SU-DHL-6 (cell line): ENCODE data around the gene EEF1A2.

Experiments used
- H2AFZ ChIP-seq: fragments of 200-600 bp; sonication (generic); 2 replicates; pipeline ENCODE4 v1.6.1; 2014; ENCODE audit warnings: low read depth, mild to moderate bottlenecking, moderate library complexity, mixed read lengths, antibody characterized with exemption, low read length; ENCODE audit not compliant: severe bottlenecking
- H3F3A ChIP-seq: fragments of 200-600 bp; shearing (Covaris generic); 2 replicates; pipeline ENCODE4 v1.6.0; 2016; ENCODE audit warnings: antibody characterized with exemption, mild to moderate bottlenecking; ENCODE audit not compliant: insufficient read depth
- H3K27ac ChIP-seq: fragments of 200-600 bp; sonication (generic); 2 replicates; pipeline ENCODE4 v1.5.1; 2016; ENCODE audit warnings: low read depth, mild to moderate bottlenecking, low read length, moderate library complexity, mixed read lengths
- H3K27me3 ChIP-seq: fragments of 200-600 bp; sonication (generic), shearing (Covaris generic); 2 replicates; pipeline ENCODE4 v1.6.0; 2014; ENCODE audit warnings: mild to moderate bottlenecking, low read length
- H3K36me3 ChIP-seq: fragments of 200-600 bp; sonication (generic); 2 replicates; pipeline ENCODE4 v1.6.1; 2014; ENCODE audit warnings: mild to moderate bottlenecking, low read length, mixed read lengths
- H3K4me2 ChIP-seq: fragments of 300-600, 200-600 bp; shearing (Covaris generic), sonication (generic); 2 replicates; pipeline ENCODE4 v1.6.0; 2014; ENCODE audit warnings: low read length, low read depth, mild to moderate bottlenecking; ENCODE audit not compliant: poor library complexity, severe bottlenecking
- H3K4me3 ChIP-seq: fragments of 200-600 bp; sonication (generic); 2 replicates; pipeline ENCODE4 v1.5.1; 2014; ENCODE audit warnings: antibody characterized with exemption, low read length, mild to moderate bottlenecking, mixed read lengths; ENCODE audit not compliant: insufficient read depth, poor library complexity, severe bottlenecking
- H3K79me2 ChIP-seq: fragments of 200-600 bp; sonication (generic); 2 replicates; pipeline ENCODE4 v1.6.1; 2014; ENCODE audit warnings: mild to moderate bottlenecking, low read length, moderate library complexity; ENCODE audit not compliant: insufficient read depth
- H3K9ac ChIP-seq: fragments of 200-600 bp; sonication (generic); 2 replicates; pipeline ENCODE4 v1.7.0; 2014; ENCODE audit warnings: mild to moderate bottlenecking, low read length
- H3K9me2 ChIP-seq: fragments of 200-600 bp; sonication (generic); replicated peaks from 2 replicates; pipeline ENCODE4 v1.6.1; 2014; ENCODE audit warnings: low read length; ENCODE audit not compliant: insufficient read depth
- H3K9me3 ChIP-seq: fragments of 200-600 bp; sonication (generic); 2 replicates; pipeline ENCODE4 v1.6.1; 2014; ENCODE audit warnings: low read length, mixed read lengths; ENCODE audit not compliant: insufficient read depth
- H4K20me1 ChIP-seq: fragments of 200-600 bp; sonication (generic); 2 replicates; pipeline ENCODE4 v1.6.1; 2014; ENCODE audit warnings: low read depth, mild to moderate bottlenecking, antibody characterized with exemption, low read length, moderate library complexity, mixed read lengths
- EZH2phosphoT487 ChIP-seq: fragments of 200-600 bp; sonication (generic), shearing (Covaris generic); conservative IDR thresholded peaks from 2 replicates; pipeline ENCODE4 v1.6.1; 2018; ENCODE audit warnings: mild to moderate bottlenecking, antibody characterized with exemption, low read length, moderate library complexity, mixed read lengths
- TF ChIP-seq, protein P1 (sequence below): fragments of 200-600 bp; sonication (generic); IDR thresholded peaks from one replicate; pipeline ENCODE4 v1.5.1; 2017; ENCODE audit warnings: antibody characterized with exemption, mild to moderate bottlenecking, low read length, moderate library complexity; ENCODE audit not compliant: insufficient read depth, poor library complexity, severe bottlenecking

The EEF1A2 gene

DNA sequence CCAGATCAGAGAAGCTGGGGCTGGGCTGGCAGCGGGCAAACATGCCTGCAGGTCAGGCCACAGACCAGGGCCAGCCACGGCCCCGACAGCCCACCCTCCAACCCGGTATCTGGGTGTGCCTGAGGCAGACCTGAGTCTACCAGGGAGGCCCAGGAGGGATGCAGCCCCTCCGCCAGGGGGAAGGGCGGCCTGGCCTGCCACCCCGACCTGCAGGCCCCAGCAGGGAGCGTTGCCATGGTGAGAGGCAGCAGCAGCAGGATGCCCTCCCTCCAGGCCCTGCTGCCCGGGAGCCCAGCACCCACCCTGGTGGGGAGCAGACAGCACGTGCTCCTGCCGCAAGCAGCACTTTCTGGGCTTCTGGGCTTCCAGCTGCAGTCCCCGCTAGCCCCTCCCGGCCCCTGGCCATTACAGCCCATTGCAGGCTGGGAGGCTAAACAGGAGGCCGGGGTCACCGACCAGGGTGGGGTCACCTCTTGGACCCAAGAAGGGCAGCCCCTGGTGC lies 3.8 kb upstream of the EEF1A2 start:
- TF ChIP-seq, protein P1, sequence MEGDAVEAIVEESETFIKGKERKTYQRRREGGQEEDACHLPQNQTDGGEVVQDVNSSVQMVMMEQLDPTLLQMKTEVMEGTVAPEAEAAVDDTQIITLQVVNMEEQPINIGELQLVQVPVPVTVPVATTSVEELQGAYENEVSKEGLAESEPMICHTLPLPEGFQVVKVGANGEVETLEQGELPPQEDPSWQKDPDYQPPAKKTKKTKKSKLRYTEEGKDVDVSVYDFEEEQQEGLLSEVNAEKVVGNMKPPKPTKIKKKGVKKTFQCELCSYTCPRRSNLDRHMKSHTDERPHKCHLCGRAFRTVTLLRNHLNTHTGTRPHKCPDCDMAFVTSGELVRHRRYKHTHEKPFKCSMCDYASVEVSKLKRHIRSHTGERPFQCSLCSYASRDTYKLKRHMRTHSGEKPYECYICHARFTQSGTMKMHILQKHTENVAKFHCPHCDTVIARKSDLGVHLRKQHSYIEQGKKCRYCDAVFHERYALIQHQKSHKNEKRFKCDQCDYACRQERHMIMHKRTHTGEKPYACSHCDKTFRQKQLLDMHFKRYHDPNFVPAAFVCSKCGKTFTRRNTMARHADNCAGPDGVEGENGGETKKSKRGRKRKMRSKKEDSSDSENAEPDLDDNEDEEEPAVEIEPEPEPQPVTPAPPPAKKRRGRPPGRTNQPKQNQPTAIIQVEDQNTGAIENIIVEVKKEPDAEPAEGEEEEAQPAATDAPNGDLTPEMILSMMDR: no peak
- TF ChIP-seq EZH2phosphoT487: no peak
- Histone ChIP-seq H3K9me3 (no peaks in the 10 kb centered on the region), H3K4me3 (no peak overlapping the region), H3K9ac (no peak overlapping the region), H3K27me3 (no peaks in the 10 kb centered on the region), H3K79me2 (no peaks in the 10 kb centered on the region), H3K36me3 (no peaks in the 10 kb centered on the region), H3K4me2 (no peak overlapping the region), H3K27ac (no peak overlapping the region), H2AFZ (no peak overlapping the region), H3F3A (no peaks in the 10 kb centered on the region), H4K20me1 (no peaks in the 10 kb centered on the region), H3K9me2 (no peaks in the 10 kb centered on the region)

DNA sequence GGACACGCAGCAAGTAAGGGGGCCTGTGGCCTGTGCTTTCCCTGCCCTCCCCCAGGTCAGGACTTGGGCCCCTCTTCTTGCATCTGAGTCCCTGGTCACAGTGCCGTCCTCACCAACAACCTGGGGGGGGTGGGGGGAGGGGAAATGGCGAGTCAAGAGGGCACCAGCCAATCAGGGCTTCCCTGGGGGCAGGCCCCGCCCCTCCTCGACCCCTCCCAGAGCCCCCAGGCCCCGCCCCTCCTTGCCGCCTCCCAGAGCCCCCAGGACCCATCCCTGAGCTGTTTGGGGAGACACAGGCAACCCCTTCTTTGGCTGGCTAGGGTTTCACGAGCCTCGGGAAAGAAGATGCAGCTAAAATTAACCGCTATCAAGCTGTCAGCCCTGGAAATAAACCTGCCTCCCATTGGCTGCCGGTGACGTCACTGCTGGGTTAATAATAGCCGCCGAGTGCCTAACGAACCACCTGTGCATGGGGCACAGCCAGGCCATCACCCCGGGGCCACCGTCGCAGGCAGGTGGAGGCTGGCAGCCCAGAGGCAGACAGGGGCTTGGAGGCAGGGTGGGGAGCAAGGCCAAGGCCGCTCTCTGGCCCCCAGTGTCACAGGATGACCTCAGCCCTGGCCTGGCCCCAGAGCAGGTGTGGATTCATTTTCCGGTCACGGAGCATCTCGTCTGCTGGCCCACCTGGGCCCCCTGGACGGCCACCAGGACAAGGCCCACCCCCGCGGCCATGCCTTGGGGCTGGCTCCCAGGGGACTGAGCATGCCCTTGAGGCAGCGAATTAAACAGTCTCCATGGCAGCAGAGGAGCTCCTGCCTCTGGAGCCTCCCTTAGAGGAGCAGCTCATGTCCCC lies 3.2 kb upstream of the EEF1A2 start:
- Histone ChIP-seq H3K36me3 (no peaks in the 10 kb centered on the region), H3K9me3 (no peaks in the 10 kb centered on the region), H3K9ac (no peak overlapping the region), H3K27ac (no peak overlapping the region), H3K79me2 (no peaks in the 10 kb centered on the region), H3K4me2 (no peak overlapping the region), H4K20me1 (no peaks in the 10 kb centered on the region), H3K27me3 (no peaks in the 10 kb centered on the region), H3K4me3 (no peak overlapping the region), H3K9me2 (no peaks in the 10 kb centered on the region), H2AFZ (no peak overlapping the region), H3F3A (no peaks in the 10 kb centered on the region)
- TF ChIP-seq, protein P1: no peak

DNA sequence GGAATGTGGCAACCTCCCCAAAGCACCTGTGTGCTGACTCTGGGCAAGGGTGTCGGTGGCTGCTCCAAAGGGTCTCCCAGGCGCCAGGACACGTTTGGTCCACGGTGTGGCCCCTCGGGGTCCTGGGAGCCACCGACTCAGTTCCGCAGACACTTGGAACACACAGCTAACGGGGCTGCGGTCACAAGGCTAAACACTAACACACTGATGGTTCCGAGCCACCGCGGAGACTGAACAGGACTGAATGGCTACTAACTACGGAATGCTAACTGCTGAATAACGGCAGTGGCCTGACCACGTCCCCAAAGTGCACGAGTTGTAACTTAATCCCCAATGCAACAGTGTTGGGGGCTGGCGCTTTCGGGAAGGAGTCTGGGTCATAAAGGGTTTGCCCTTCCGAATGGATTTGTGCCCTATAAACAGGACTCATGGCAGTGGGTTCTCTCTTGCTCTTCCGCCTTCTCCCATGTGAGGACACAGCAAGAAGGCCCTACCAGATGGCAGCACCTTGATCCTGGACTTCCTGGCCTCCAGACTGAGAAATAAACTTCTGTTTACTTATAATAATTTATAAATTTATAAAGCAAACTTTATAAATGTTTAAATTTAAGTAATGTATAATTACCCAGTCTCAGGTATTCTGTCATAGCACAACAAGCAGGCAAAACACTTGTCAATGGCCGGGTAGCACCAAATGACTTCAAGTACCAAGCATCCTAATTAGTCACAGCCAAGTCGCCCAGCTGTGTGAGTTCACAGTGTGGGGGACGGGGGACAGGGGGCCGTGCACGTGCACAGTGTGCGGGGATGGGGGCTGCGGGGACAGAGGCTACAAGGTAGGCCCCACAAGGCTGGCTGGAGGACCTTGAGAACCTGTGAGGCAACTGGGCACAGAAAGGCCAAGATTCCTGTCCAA lies 2.3 kb upstream of the EEF1A2 start:
- no peak overlapping the region for H2AFZ ChIP-seq

More for the DNA sequence above, 2.3 kb upstream of the EEF1A2 start:
- no peak overlapping the region for H3K4me3 ChIP-seq
- no peak for TF ChIP-seq EZH2phosphoT487
- TF ChIP-seq, protein P1: no peak
- H3K36me3 ChIP-seq: no peaks in the 10 kb centered on the region
- no peaks in the 10 kb centered on the region for H3K9me2 ChIP-seq
- no peak overlapping the region for H3K4me2 ChIP-seq
- no peaks in the 10 kb centered on the region for H3K79me2 ChIP-seq
- no peaks in the 10 kb centered on the region for H3K27me3 ChIP-seq
- H4K20me1 ChIP-seq: no peaks in the 10 kb centered on the region
- H3K9me3 ChIP-seq: no peaks in the 10 kb centered on the region
- H3K27ac ChIP-seq: no peak overlapping the region
- H3K9ac ChIP-seq: no peak overlapping the region
- no peaks in the 10 kb centered on the region for H3F3A ChIP-seq
